HepG2 (cell line): ENCODE results near the gene RPL26. TPM values are rescaled to one million over a fixed set of nuclear protein-coding genes. Genes with fewer than 3 reads are reported as not detected.

Source experiments
- ATAC-seq: fragments of 200-7000 bp; cut with Tn5 transposase; 3 replicates; pipeline ENCODE4 v1.9.1; 2020; ENCODE audit warnings: mild to moderate bottlenecking, moderate library complexity
- BruUV-seq: library from RNA; stranded (reverse); fragments of 400-500 nt; replicated peaks from 2 replicates; lab custom pipeline; 2021; lab: Mats Ljungman, UMichigan
- CTCF ChIA-PET: fragments of 300-600 bp; formaldehyde crosslinking; extraction: SDS; loops from one replicate; lab custom pipeline; 2021; ENCODE audit warnings: low total read pairs, inconsistent platforms, low intra/inter-chr PET ratio; lab: Yijun Ruan, JAX
- POLR2A ChIA-PET: fragments of 350-600 bp; sonication (Branson Sonifier 250); formaldehyde crosslinking; loops from one replicate; lab custom pipeline; 2020; ENCODE audit warnings: antibody characterized with exemption, inconsistent platforms; lab: Yijun Ruan, JAX
- DNase-seq: peaks from one replicate; pipeline ENCODE4 v3.0.0-alpha.2; 2015; ENCODE audit warnings: low spot score
- FAIRE-seq: peaks from 3 replicates; lab custom pipeline; 2011; peaks lifted over from hg19 to GRCh38; lab: Jason Lieb, UNC
- H2AFZ ChIP-seq: one replicate; pipeline ENCODE4 v1.6.1; 2011; ENCODE audit warnings: low read length, inconsistent platforms
- H3K27ac ChIP-seq: fragments of 300-600 bp; 3 replicates; pipeline ENCODE4 v1.8.0; 2011; ENCODE audit warnings: mixed run types, mild to moderate bottlenecking, mixed read lengths, low read length, inconsistent platforms; ENCODE audit not compliant: insufficient read depth; ENCODE audit errors: extremely low read length
- H3K27me3 ChIP-seq, 2 experiments: fragments of 200-600 bp in 1 of 2; 2 replicates in 1 of 2; 3 replicates in 1 of 2; pipeline versions ENCODE4 v1.6.0 to v1.8.0; 2011; ENCODE audit warnings: low read length in 2 of 2, mild to moderate bottlenecking in 2 of 2, moderate library complexity in 2 of 2, inconsistent platforms in 1 of 2; ENCODE audit not compliant: insufficient read depth in 2 of 2, control insufficient read depth in 1 of 2
- H3K36me3 ChIP-seq, 2 experiments: fragments of 200-600 bp in 1 of 2; replicated peaks in 1 of 2; 2 replicates in 1 of 2; 3 replicates in 1 of 2; pipeline versions ENCODE4 v1.5.1 to v1.8.0; 2011; ENCODE audit warnings: low read length in 2 of 2, inconsistent platforms in 1 of 2; ENCODE audit not compliant: insufficient read depth in 2 of 2, control insufficient read depth in 1 of 2
- H3K4me1 ChIP-seq: 2 replicates; pipeline ENCODE4 v1.5.1; 2012; ENCODE audit warnings: low read length, inconsistent platforms; ENCODE audit not compliant: insufficient read depth
- H3K4me2 ChIP-seq: 2 replicates; pipeline ENCODE4 v1.6.0; 2011; ENCODE audit warnings: low read depth, low read length, inconsistent platforms
- H3K4me3 ChIP-seq, 3 experiments: fragments of 200-600 bp in 1 of 3; sonication (generic), shearing (Covaris generic) in 1 of 3; replicated peaks in 1 of 3; 2 replicates each; pipeline ENCODE4 v1.5.1; 2011 to 2016; ENCODE audit warnings: low read length in 3 of 3, inconsistent platforms in 2 of 3, low read depth in 2 of 3, mild to moderate bottlenecking in 2 of 3, control low read depth in 1 of 3, mixed read lengths in 1 of 3; ENCODE audit not compliant: insufficient read depth in 1 of 3
- H3K79me2 ChIP-seq: one replicate; pipeline ENCODE4 v1.6.1; 2011; ENCODE audit warnings: low read length, inconsistent platforms; ENCODE audit not compliant: insufficient read depth
- H3K9ac ChIP-seq: 2 replicates; pipeline ENCODE4 v1.6.0; 2011; ENCODE audit warnings: mild to moderate bottlenecking, low read depth, low read length, inconsistent platforms; ENCODE audit not compliant: insufficient read depth
- H3K9me3 ChIP-seq: 2 replicates; pipeline ENCODE4 v1.5.1; 2012; ENCODE audit warnings: mild to moderate bottlenecking, low read length
- H4K20me1 ChIP-seq: 2 replicates; pipeline ENCODE4 v1.6.0; 2011; ENCODE audit warnings: inconsistent platforms, mild to moderate bottlenecking, low read length, moderate library complexity; ENCODE audit not compliant: insufficient read depth
- AKAP8 ChIP-seq: sonication (generic); formaldehyde crosslinking; IDR thresholded peaks from 2 replicates; pipeline ENCODE4 v1.5.1; 2020; ENCODE audit warnings: mild to moderate bottlenecking, missing genetic modification reagents
- ARHGAP35 ChIP-seq: sonication (generic); formaldehyde crosslinking; IDR thresholded peaks from 2 replicates; pipeline ENCODE4 v1.9.0; 2022; ENCODE audit warnings: mild to moderate bottlenecking, inconsistent platforms, moderate library complexity, missing genetic modification reagents, borderline replicate concordance
- CENPX ChIP-seq: sonication (generic); formaldehyde crosslinking; IDR thresholded peaks from 2 replicates; pipeline ENCODE4 v1.9.0; 2021; ENCODE audit warnings: mild to moderate bottlenecking, missing genetic modification reagents, moderate library complexity
- FOXM1 ChIP-seq: sonication (generic); formaldehyde crosslinking; IDR thresholded peaks from 2 replicates; pipeline ENCODE4 v1.5.0; 2020; ENCODE audit warnings: missing genetic modification reagents
- GTF3A ChIP-seq: sonication (generic); formaldehyde crosslinking; conservative IDR thresholded peaks from 2 replicates; pipeline ENCODE4 v1.4.0; 2020; ENCODE audit warnings: mild to moderate bottlenecking, missing genetic modification reagents
- KDM2A ChIP-seq: sonication (generic); formaldehyde crosslinking; IDR thresholded peaks from 2 replicates; pipeline ENCODE4 v1.4.0; 2020; ENCODE audit warnings: low read depth, missing genetic modification reagents, borderline replicate concordance
- NFATC3 ChIP-seq: sonication (generic); formaldehyde crosslinking; IDR thresholded peaks from 2 replicates; pipeline ENCODE4 v1.5.1; 2020; ENCODE audit warnings: mild to moderate bottlenecking, missing genetic modification reagents
- REXO4 ChIP-seq: sonication (generic); formaldehyde crosslinking; IDR thresholded peaks from 2 replicates; pipeline ENCODE4 v1.8.0; 2022; ENCODE audit warnings: missing genetic modification reagents, mild to moderate bottlenecking, borderline replicate concordance
- SMAD1 ChIP-seq: sonication (generic); formaldehyde crosslinking; IDR thresholded peaks from 2 replicates; pipeline ENCODE4 v1.4.0; 2020; ENCODE audit warnings: missing genetic modification reagents, low read depth, mild to moderate bottlenecking, borderline replicate concordance
- YY1 ChIP-seq: IDR thresholded peaks from 2 replicates; pipeline ENCODE4 v1.6.1; 2011; ENCODE audit warnings: low read length, low read depth, moderate library complexity, mild to moderate bottlenecking; ENCODE audit not compliant: insufficient read depth, insufficient replicate concordance
- ZNF33A ChIP-seq: sonication (generic); formaldehyde crosslinking; IDR thresholded peaks from 2 replicates; pipeline ENCODE4 v1.5.1; 2020; ENCODE audit warnings: missing genetic modification reagents, mild to moderate bottlenecking, moderate library complexity, borderline replicate concordance
- ZNF558 ChIP-seq: sonication (generic); formaldehyde crosslinking; IDR thresholded peaks from 2 replicates; pipeline ENCODE4 v1.9.0; 2022; ENCODE audit warnings: mild to moderate bottlenecking, missing genetic modification reagents, borderline replicate concordance
- ZNF567 ChIP-seq: sonication (generic); formaldehyde crosslinking; IDR thresholded peaks from 2 replicates; pipeline ENCODE4 v1.8.1; 2023; ENCODE audit warnings: mild to moderate bottlenecking, missing genetic modification reagents, borderline replicate concordance
- ZNF724P ChIP-seq: sonication (generic); formaldehyde crosslinking; IDR thresholded peaks from 2 replicates; pipeline ENCODE4 v1.8.0; 2022; ENCODE audit warnings: missing genetic modification reagents, borderline replicate concordance
- ZSCAN9 ChIP-seq: IDR thresholded peaks from 2 replicates; pipeline ENCODE4 v1.6.1; 2016; ENCODE audit warnings: borderline replicate concordance
- WGBS: methylation state at CpG from one replicate; pipeline ENCODE4 v1.1.6; 2017; ENCODE audit warnings: low lambda C conversion rate; 5-methylcytosine and 5-hydroxymethylcytosine counted together
- in situ Hi-C: cut with HindIII; loops from 2 replicates; pipeline ENCODE4 v1.10.0; 2017; ENCODE audit warnings: low pct_unique_long_range_greater_than_20kb; ENCODE audit not compliant: extremely low pct_ligation_motif_present
- intact Hi-C: fragments of 100-400 bp; cut with micrococcal nuclease; formaldehyde crosslinking; loops from one replicate; pipeline ENCODE4 v1.10.0; 2022; ENCODE audit not compliant: unreplicated experiment
- polyA plus RNA-seq, 8 experiments: library from polyadenylated mRNA; depleted of rRNA in 3 of 8; stranded (reverse) in 7 of 8; unstranded in 1 of 8; fragments of >200 nt; fragmentation: Illumina TruSeq in 4 of 8; extraction: Trizol in 4 of 8; gene quantifications; 2 replicates each; pipeline versions ENCODE4 v1.2.1 to v1.2.3, GENCODE V29; 2011 to 2016; ENCODE audit warnings: low read depth in 4 of 8, missing spikeins in 1 of 8, mixed read lengths in 1 of 8; ENCODE audit not compliant: insufficient read depth in 1 of 8
- total RNA-seq, 5 experiments: library from RNA; depleted of rRNA; stranded (reverse); fragments of >200 nt; fragmentation: Illumina TruSeq; extraction: Trizol; gene quantifications; 2 replicates each; pipeline ENCODE4 v1.2.3, GENCODE V29; 2016; ENCODE audit warnings: low read depth in 1 of 5
- TF ChIP-seq, protein P1 (sequence below): sonication (generic); formaldehyde crosslinking; IDR thresholded peaks from 2 replicates; pipeline ENCODE4 v1.8.0; 2022; ENCODE audit warnings: mild to moderate bottlenecking, missing genetic modification reagents; ENCODE audit not compliant: insufficient replicate concordance
- TF ChIP-seq, protein P2 (sequence below): sonication (generic); formaldehyde crosslinking; IDR thresholded peaks from 2 replicates; pipeline ENCODE4 v1.4.0; 2020; ENCODE audit warnings: missing genetic modification reagents, borderline replicate concordance
- TF ChIP-seq, protein P3 (sequence below): sonication (generic); formaldehyde crosslinking; IDR thresholded peaks from 2 replicates; pipeline ENCODE4 v1.4.0; 2020; ENCODE audit warnings: mild to moderate bottlenecking, missing genetic modification reagents
- TF ChIP-seq, protein P4 (sequence below): sonication (generic); formaldehyde crosslinking; IDR thresholded peaks from 2 replicates; pipeline ENCODE4 v1.5.0; 2020; ENCODE audit warnings: missing genetic modification reagents

Gene RPL26
- total and polyA plus RNA-seq, 2 of the 13 experiments (the other 11 are each of a cell fraction or from before 2014, with no cell fraction given): 2,817 to 3,529 TPM

DNA sequence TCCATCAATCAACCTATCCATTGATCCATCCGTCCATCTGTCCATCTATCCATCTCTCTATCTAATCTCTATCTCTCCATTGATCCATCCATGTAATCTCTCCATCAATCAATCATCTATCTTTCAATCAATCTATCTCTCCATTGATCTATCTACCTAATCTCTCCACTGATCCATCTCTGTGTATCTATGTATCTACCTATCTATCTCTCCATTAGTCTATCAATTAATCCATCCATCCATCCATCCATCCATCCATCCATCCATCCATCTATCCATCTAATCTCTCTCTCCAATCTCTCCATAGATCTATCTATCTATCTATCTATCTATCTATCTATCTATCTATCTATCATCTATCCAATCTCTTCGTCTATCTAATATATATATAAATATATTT lies 18.1 kb upstream of the RPL26 start:
- Histone ChIP-seq H3K79me2 (no peaks in the 10 kb centered on the region), H3K27me3 (peaks cover 0 to 22% of the 10 kb centered on the region in 2 experiments; a peak in 3 of 5 replicates), H3K9me3 (no peaks in the 10 kb centered on the region), H3K4me2 (no peak overlapping the region), H2AFZ (no peak overlapping the region), H3K9ac (no peak overlapping the region), H4K20me1 (no peaks in the 10 kb centered on the region), H3K36me3 (no peaks in the 10 kb centered on the region), H3K4me3 (no peak overlapping the region), H3K27ac (no peak overlapping the region), H3K4me1 (peaks cover 24% of the 10 kb centered on the region)
- no peak for ATAC-seq
- no peak for DNase-seq
- FAIRE-seq: no peak
- TF ChIP-seq, protein P1, sequence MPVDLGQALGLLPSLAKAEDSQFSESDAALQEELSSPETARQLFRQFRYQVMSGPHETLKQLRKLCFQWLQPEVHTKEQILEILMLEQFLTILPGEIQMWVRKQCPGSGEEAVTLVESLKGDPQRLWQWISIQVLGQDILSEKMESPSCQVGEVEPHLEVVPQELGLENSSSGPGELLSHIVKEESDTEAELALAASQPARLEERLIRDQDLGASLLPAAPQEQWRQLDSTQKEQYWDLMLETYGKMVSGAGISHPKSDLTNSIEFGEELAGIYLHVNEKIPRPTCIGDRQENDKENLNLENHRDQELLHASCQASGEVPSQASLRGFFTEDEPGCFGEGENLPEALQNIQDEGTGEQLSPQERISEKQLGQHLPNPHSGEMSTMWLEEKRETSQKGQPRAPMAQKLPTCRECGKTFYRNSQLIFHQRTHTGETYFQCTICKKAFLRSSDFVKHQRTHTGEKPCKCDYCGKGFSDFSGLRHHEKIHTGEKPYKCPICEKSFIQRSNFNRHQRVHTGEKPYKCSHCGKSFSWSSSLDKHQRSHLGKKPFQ (CRISPR knock-in tag): no peak
- TF ChIP-seq ZSCAN9 (CRISPR knock-in tag) (no peak), ZNF567 (no peak), SMAD1 (no peak), FOXM1 (CRISPR knock-in tag) (no peak), YY1 (no peak), KDM2A (no peak), ZNF724P (CRISPR knock-in tag) (no peak), REXO4 (CRISPR knock-in tag) (no peak), AKAP8 (no peak), NFATC3 (CRISPR knock-in tag) (no peak), ZNF558 (no peak), GTF3A (CRISPR knock-in tag) (no peak), ZNF33A (no peak), CENPX (CRISPR knock-in tag) (no peak), ARHGAP35 (no peak)
- TF ChIP-seq, protein P2, sequence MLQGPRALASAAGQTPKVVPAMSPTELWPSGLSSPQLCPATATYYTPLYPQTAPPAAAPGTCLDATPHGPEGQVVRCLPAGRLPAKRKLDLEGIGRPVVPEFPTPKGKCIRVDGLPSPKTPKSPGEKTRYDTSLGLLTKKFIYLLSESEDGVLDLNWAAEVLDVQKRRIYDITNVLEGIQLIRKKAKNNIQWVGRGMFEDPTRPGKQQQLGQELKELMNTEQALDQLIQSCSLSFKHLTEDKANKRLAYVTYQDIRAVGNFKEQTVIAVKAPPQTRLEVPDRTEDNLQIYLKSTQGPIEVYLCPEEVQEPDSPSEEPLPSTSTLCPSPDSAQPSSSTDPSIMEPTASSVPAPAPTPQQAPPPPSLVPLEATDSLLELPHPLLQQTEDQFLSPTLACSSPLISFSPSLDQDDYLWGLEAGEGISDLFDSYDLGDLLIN (CRISPR knock-in tag): no peak
- TF ChIP-seq, protein P3, sequence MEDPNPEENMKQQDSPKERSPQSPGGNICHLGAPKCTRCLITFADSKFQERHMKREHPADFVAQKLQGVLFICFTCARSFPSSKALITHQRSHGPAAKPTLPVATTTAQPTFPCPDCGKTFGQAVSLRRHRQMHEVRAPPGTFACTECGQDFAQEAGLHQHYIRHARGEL (CRISPR knock-in tag): no peak
- TF ChIP-seq, protein P4, sequence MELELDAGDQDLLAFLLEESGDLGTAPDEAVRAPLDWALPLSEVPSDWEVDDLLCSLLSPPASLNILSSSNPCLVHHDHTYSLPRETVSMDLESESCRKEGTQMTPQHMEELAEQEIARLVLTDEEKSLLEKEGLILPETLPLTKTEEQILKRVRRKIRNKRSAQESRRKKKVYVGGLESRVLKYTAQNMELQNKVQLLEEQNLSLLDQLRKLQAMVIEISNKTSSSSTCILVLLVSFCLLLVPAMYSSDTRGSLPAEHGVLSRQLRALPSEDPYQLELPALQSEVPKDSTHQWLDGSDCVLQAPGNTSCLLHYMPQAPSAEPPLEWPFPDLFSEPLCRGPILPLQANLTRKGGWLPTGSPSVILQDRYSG (CRISPR knock-in tag): no peak
- BruUV-seq: no TSS peak
- POLR2A ChIA-PET: no interaction called here
- CTCF ChIA-PET: no interaction called here
- in situ Hi-C loops (loop anchor here (10.0 kb wide), 1 partner anchor 344 kb away; the partner anchor contains the start of gene CCDC42), intact Hi-C loops (no loop called here)
- WGBS: 41% methylated on average over 2 of the region's 2 CpGs
